ENCODE measurements around the gene APOL2.

DNA sequence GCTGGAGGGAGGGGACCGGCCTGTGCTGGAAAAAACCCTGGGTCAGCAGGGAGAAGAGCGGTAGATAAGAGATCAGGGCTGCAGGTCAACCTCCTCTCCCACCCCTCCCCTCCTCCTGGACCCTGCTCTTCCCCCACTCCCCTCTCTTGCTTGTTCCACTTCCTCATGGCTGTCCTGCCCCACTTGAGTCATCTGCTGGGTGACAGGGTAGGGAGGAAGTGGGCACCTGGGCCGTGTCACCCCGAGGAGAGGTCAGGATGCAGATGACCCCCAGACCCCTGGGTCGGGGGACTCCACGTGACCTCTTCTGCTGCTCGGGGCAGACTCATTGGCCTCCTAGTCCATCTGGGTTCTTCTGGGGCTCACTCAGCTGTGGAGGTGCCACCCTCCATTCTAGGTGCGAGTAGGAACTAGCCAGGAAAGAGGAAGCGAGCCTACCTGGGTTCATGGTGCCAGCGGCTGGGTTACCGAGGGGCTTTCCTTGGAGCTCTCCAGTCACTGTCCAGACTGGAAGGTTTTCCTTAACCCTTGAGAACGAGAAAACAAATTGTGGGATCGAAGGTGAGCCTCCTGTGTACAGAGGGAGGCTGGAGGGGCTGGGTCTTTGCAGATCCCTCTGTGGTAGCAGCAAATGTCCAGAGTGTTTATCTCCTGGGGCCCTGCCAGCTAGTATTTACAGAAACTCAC, 6.5 kb downstream of the APOL2 start:
- TF ChIP-seq, protein P1, sequence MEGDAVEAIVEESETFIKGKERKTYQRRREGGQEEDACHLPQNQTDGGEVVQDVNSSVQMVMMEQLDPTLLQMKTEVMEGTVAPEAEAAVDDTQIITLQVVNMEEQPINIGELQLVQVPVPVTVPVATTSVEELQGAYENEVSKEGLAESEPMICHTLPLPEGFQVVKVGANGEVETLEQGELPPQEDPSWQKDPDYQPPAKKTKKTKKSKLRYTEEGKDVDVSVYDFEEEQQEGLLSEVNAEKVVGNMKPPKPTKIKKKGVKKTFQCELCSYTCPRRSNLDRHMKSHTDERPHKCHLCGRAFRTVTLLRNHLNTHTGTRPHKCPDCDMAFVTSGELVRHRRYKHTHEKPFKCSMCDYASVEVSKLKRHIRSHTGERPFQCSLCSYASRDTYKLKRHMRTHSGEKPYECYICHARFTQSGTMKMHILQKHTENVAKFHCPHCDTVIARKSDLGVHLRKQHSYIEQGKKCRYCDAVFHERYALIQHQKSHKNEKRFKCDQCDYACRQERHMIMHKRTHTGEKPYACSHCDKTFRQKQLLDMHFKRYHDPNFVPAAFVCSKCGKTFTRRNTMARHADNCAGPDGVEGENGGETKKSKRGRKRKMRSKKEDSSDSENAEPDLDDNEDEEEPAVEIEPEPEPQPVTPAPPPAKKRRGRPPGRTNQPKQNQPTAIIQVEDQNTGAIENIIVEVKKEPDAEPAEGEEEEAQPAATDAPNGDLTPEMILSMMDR (IDR thresholded peaks at IDR 0.05): no peak
- TF ChIP-seq POLR2A (IDR thresholded peaks at IDR 0.05): no peak

All from uterus (tissue), 2 donors.